K562 (cell line): ENCODE results near the gene C1orf167. TPM values are rescaled to one million over a fixed set of nuclear protein-coding genes. Genes with fewer than 3 reads are reported as not detected.

ENCODE experiments used
- CREB5 ChIP-seq: fragments of 250-450 bp; sonication (Bioruptor Pico); IDR thresholded peaks from 2 replicates; pipeline ENCODE4 v1.5.0; 2020; ENCODE audit warnings: mild to moderate bottlenecking
- DMBX1 ChIP-seq: fragments of 250-450 bp; sonication (Bioruptor Pico); IDR thresholded peaks from 2 replicates; pipeline ENCODE4 v1.8.0; 2022; ENCODE audit warnings: inconsistent platforms, mild to moderate bottlenecking, moderate library complexity, borderline replicate concordance
- ELF1 ChIP-seq: fragments of 200-800 bp; sonication (Bioruptor generic); IDR thresholded peaks from 2 replicates; pipeline ENCODE4 v1.6.1; 2016; ENCODE audit warnings: missing genetic modification characterization, missing compliant biosample characterization
- EWSR1 ChIP-seq: fragments of 450-650 bp; IDR thresholded peaks from 2 replicates; pipeline ENCODE4 v1.6.1; 2018; ENCODE audit warnings: borderline replicate concordance, mild to moderate bottlenecking, low read depth, moderate library complexity; ENCODE audit not compliant: partially characterized antibody
- FOXP1 ChIP-seq: sonication (generic); formaldehyde crosslinking; IDR thresholded peaks from 2 replicates; pipeline ENCODE4 v1.8.0; 2022; ENCODE audit warnings: mild to moderate bottlenecking, missing genetic modification reagents
- HDAC3 ChIP-seq: fragments of 450-650 bp; IDR thresholded peaks from 2 replicates; pipeline ENCODE4 v1.6.1; 2018; ENCODE audit warnings: borderline replicate concordance, mild to moderate bottlenecking, moderate library complexity; ENCODE audit not compliant: partially characterized antibody
- HMG20A ChIP-seq: fragments of 450-650 bp; formaldehyde crosslinking; conservative IDR thresholded peaks from 2 replicates; pipeline ENCODE4 v1.4.0; 2020; ENCODE audit warnings: mild to moderate bottlenecking, mixed read lengths
- KDM4B ChIP-seq, 2 experiments: fragments of 450-650 bp in 1 of 2; sonication (generic) in 1 of 2; IDR thresholded peaks; 2 replicates each; pipeline ENCODE4 v1.6.1; 2016 to 2017; ENCODE audit warnings: borderline replicate concordance in 2 of 2, antibody characterized with exemption in 1 of 2, low read depth in 1 of 2, mild to moderate bottlenecking in 1 of 2
- LEF1 ChIP-seq: fragments of 450-650 bp; IDR thresholded peaks from 2 replicates; pipeline ENCODE4 v1.6.1; 2016; ENCODE audit warnings: mild to moderate bottlenecking
- MAZ ChIP-seq, 2 experiments: fragments of 450-650 bp in 1 of 2; sonication (generic) in 1 of 2; formaldehyde crosslinking; IDR thresholded peaks in 1 of 2; conservative IDR thresholded peaks in 1 of 2; 2 replicates each; pipeline versions ENCODE4 v1.4.0 to v1.5.0; 2020; ENCODE audit warnings: mild to moderate bottlenecking in 1 of 2, missing genetic modification reagents in 1 of 2
- MTA1 ChIP-seq: fragments of 450-650 bp; IDR thresholded peaks from 2 replicates; pipeline ENCODE4 v1.6.1; 2017; ENCODE audit warnings: borderline replicate concordance
- NEUROD1 ChIP-seq: fragments of 150-350 bp; IDR thresholded peaks from 2 replicates; pipeline ENCODE4 v1.6.1; 2014; ENCODE audit warnings: borderline replicate concordance, low read length, low read depth; ENCODE audit not compliant: partially characterized antibody
- SNAPC5 ChIP-seq: fragments of 250-450 bp; sonication (Bioruptor Pico); IDR thresholded peaks from 2 replicates; pipeline ENCODE4 v1.8.0; 2021; ENCODE audit warnings: moderate library complexity, mild to moderate bottlenecking, inconsistent platforms
- SNRNP70 ChIP-seq: fragments of 200-400 bp; formaldehyde crosslinking; optimal IDR thresholded peaks from 2 replicates; pipeline ENCODE3; 2017; ENCODE audit warnings: low read depth, low read length
- TFE3 ChIP-seq: fragments of 450-650 bp; formaldehyde crosslinking; IDR thresholded peaks from 2 replicates; pipeline ENCODE4 v1.4.0; 2020; ENCODE audit warnings: mild to moderate bottlenecking, mixed read lengths
- ZBTB33 ChIP-seq: sonication (generic); formaldehyde crosslinking; IDR thresholded peaks from 2 replicates; pipeline ENCODE4 v1.8.1; 2023; ENCODE audit warnings: mild to moderate bottlenecking, missing genetic modification reagents
- ZBTB7A ChIP-seq: IDR thresholded peaks from 2 replicates; pipeline ENCODE4 v1.6.1; 2011; ENCODE audit warnings: low read depth, mild to moderate bottlenecking, low read length, moderate library complexity, borderline replicate concordance; ENCODE audit not compliant: control insufficient read depth
- ZNF12 ChIP-seq: sonication (generic); formaldehyde crosslinking; IDR thresholded peaks from 2 replicates; pipeline ENCODE4 v1.4.0; 2020; ENCODE audit warnings: mild to moderate bottlenecking, missing genetic modification reagents
- ZNF280A ChIP-seq: fragments of 450-650 bp; IDR thresholded peaks from 2 replicates; pipeline ENCODE4 v1.6.1; 2018; ENCODE audit warnings: mild to moderate bottlenecking, low read depth; ENCODE audit not compliant: partially characterized antibody
- ZNF431 ChIP-seq: sonication (generic); formaldehyde crosslinking; IDR thresholded peaks from 2 replicates; pipeline ENCODE4 v1.8.0; 2022; ENCODE audit warnings: mild to moderate bottlenecking, missing genetic modification reagents
- ZNF764 ChIP-seq: fragments of 250-450 bp; sonication (Bioruptor Pico); IDR thresholded peaks from 2 replicates; pipeline ENCODE4 v1.4.0; 2020; ENCODE audit warnings: low read depth, mild to moderate bottlenecking, moderate library complexity
- polyA plus RNA-seq, 8 experiments: library from polyadenylated mRNA; depleted of rRNA in 4 of 8; stranded (reverse) in 5 of 8; unstranded in 3 of 8; fragments of >200 nt; fragmentation: Nextera tagmentation in 2 of 8; fragmentation: Illumina TruSeq in 1 of 8; extraction: Ambion mirVana in 2 of 8; extraction: Trizol in 1 of 8; gene quantifications; 2 replicates each; pipeline versions ENCODE4 v1.2.1 to v1.2.3, GENCODE V29; 2011 to 2014; ENCODE audit warnings: inconsistent platforms in 1 of 8, missing spikeins in 1 of 8
- total RNA-seq, 7 experiments: library from RNA; depleted of rRNA in 6 of 7; stranded (reverse); fragments of >200 nt in 6 of 7; fragmentation: Illumina TruSeq in 2 of 7; extraction: Trizol in 2 of 7; gene quantifications; 2 replicates each; pipeline versions ENCODE4 v1.2.1 to v1.2.3, GENCODE V29; 2011 to 2021; ENCODE audit warnings: low replicate concordance in 1 of 7

C1orf167 gene
- total and polyA plus RNA-seq, 9 of the 15 experiments (the other 6 are each of a cell fraction or from before 2014, with no cell fraction given): 0.22 to 0.86 (median 0.31) TPM; not detected in 2

- TF ChIP-seq ZNF280A: no peak
- no peak for TF ChIP-seq SNRNP70
- no peak for TF ChIP-seq TFE3 (CRISPR knock-in tag)
- no peak for TF ChIP-seq LEF1
- TF ChIP-seq ZBTB33 (CRISPR knock-in tag): no peak
- no peak for TF ChIP-seq EWSR1
- no peak for TF ChIP-seq ZNF764
- TF ChIP-seq ZNF431: no peak
- TF ChIP-seq NEUROD1: no peak
- TF ChIP-seq CREB5 (CRISPR knock-in tag): no peak
- TF ChIP-seq ELF1 (tag): no peak
- no peak for TF ChIP-seq MTA1
- TF ChIP-seq SNAPC5 (CRISPR knock-in tag): no peak
- TF ChIP-seq HMG20A: no peak
- TF ChIP-seq FOXP1 (CRISPR knock-in tag): no peak
- no peak for TF ChIP-seq ZNF12
- TF ChIP-seq DMBX1 (CRISPR knock-in tag): no peak; the same call in 1 of the 2 replicates
- no peak for TF ChIP-seq ZBTB7A
- no peak for TF ChIP-seq KDM4B (IDR thresholded peaks at IDR 0.05; ENCODE audit: borderline replicate concordance in 2 of 2, low read depth in 1 of 2)
- no peak for TF ChIP-seq HDAC3
- TF ChIP-seq MAZ (CRISPR knock-in tag; conservative IDR thresholded peaks at IDR 0.05 in 1 of 2, IDR thresholded peaks at IDR 0.05 in 1 of 2): peak; percentile 28 to 39; a peak in 1 of 4 replicates
These were observed 25.9 kb downstream of the C1orf167 start (continued) for GRCh38 chr1:11787804-11788436.
